ENCODE data around the gene LYZL1.
"Not testable (repeated sequence)": the region's sequence is repeated elsewhere in the genome, so short reads cannot be mapped to it uniquely, and the experiment has no call there.

The LYZL1 gene

DNA sequence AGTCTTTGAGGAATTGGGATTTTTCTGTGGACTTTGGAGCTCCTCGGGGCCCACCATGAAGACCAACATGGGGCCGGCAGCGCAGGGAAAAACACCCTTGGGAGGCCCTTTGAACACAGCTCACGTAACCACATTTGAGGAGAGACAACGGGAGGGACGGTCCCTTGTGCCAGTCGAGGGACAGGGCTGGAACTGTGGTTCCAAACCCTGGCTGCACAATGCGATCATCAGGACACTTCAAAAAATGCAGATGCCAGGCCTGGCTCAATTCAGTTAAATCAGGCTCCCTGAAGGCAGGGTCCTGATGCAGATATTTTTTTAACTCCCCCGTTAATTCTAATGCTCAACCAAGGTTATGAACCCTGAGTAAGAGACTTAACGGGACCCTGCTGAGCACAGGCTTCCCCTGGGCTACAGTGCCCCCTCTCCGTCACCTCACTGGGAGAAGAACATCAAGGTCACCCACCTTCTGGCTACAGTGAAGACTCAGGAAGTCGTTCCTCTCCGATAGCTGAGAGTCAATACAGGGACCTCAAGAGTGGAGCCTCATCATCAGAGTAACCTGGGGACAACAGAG is 30.4 kb downstream of the LYZL1 start:
- H3K4me3 ChIP-seq (replicated peaks in 1 of 2; ENCODE audit: low read depth in 2 of 2, low read length in 2 of 2), result no peak overlapping the region
- TF ChIP-seq, protein P1, sequence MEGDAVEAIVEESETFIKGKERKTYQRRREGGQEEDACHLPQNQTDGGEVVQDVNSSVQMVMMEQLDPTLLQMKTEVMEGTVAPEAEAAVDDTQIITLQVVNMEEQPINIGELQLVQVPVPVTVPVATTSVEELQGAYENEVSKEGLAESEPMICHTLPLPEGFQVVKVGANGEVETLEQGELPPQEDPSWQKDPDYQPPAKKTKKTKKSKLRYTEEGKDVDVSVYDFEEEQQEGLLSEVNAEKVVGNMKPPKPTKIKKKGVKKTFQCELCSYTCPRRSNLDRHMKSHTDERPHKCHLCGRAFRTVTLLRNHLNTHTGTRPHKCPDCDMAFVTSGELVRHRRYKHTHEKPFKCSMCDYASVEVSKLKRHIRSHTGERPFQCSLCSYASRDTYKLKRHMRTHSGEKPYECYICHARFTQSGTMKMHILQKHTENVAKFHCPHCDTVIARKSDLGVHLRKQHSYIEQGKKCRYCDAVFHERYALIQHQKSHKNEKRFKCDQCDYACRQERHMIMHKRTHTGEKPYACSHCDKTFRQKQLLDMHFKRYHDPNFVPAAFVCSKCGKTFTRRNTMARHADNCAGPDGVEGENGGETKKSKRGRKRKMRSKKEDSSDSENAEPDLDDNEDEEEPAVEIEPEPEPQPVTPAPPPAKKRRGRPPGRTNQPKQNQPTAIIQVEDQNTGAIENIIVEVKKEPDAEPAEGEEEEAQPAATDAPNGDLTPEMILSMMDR (IDR thresholded peaks at IDR 0.05; ENCODE audit: low read depth, low read length), result no peak

DNA sequence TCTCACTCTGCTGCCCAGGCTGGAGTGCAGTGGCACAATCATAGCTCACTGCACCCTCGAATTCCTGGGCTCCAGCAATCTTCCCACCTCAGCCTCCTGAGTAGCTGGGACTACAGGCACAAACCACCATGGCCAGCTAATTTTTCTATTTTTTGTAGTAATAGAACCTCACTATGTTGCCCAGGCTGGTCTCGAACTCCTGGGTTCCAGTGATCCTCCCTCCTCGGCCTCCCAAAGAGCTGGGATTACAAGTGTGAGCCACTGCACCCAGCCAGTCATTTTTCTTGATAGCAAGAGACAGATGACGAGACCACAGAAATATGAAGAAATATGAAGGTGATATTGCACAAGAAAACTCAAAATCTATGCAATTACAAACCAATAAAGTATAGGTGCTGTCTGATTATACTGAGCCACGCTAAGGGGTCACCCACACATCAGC is 31.8 kb downstream of the LYZL1 start:
- not testable (repeated sequence) for DNase-seq (ENCODE audit: low read depth in 2 of 2)

More for the DNA sequence above, 30.4 kb downstream of the LYZL1 start:
- no peak for DNase-seq (ENCODE audit: low read depth in 2 of 2)

DNA sequence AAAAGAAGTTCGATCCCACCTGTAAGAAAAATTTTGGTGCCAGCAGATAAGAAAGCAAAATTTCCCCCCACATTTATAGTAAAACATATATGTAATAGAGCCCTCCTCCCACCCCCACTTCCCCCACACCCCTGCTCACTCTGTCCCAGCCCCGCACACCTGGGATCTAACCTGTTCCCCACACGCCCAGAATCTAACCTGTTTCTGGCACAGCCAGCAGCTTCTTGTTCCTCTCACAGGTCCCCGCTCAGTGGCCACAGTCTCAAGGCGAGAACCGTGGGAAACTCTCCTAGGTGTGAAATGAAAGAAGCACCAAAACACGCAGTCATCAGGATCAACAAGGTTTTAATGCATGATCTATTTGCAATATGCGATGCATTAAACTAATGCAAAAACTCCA is 32.8 kb downstream of the LYZL1 start:
- TF ChIP-seq, protein P1 (IDR thresholded peaks at IDR 0.05; ENCODE audit: low read depth, low read length), result no peak
- DNase-seq (ENCODE audit: low read depth in 2 of 2), result no peak
- H3K4me3 ChIP-seq (replicated peaks in 1 of 2; ENCODE audit: low read depth in 2 of 2, low read length in 2 of 2), result no peak overlapping the region

More for the DNA sequence above, 31.8 kb downstream of the LYZL1 start:
- H3K4me3 ChIP-seq (replicated peaks in 1 of 2; ENCODE audit: low read depth in 2 of 2, low read length in 2 of 2), result not testable (repeated sequence)

DNA sequence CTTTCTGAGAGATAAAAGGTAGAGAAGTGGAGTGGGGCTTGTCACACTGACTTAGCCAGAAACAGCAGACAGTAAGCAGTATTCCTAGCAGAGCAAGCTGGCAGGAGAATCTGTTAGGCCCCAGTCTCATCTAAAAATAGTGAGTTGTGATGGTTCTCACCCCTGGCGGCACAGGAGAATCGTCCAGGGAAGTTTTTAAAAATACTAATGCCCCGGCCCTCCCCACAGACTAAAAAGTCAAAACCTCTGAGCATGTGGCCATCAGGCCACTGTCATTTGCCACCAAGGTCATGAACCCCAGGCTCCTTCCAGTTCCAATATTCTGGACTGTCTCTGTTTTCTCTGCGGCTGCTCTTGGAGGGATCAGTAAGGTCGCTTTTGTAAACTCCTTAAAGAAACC is 34.0 kb downstream of the LYZL1 start:
- DNase-seq (ENCODE audit: low read depth in 2 of 2), result no peak
- H3K4me3 ChIP-seq (replicated peaks in 1 of 2; ENCODE audit: low read depth in 2 of 2, low read length in 2 of 2), result no peak overlapping the region
- TF ChIP-seq, protein P1 (IDR thresholded peaks at IDR 0.05; ENCODE audit: low read depth, low read length), result no peak

DNA sequence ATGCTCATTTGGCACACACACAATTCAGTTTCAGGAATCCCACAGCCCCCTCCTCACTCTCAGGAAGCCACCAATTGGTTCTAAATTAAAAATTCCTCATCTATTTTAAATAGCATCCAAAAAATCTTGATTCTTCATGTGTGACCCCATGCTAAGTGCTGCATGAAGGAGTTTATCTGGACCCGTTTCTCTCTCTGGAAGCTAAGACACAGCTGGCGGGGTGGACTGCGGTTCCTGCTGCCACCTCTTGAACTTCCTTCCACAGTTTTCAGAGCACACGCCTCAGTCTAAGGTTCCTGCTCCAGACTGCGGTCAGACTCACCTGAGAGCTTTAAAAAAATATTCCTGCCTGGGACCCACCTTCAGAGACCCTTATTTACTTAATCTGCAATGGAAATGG is 34.5 kb downstream of the LYZL1 start:
- H3K4me3 ChIP-seq (replicated peaks in 1 of 2; ENCODE audit: low read depth in 2 of 2, low read length in 2 of 2), result no peak overlapping the region
- TF ChIP-seq, protein P1 (IDR thresholded peaks at IDR 0.05; ENCODE audit: low read depth, low read length), result no peak
- no peak for DNase-seq (ENCODE audit: low read depth in 2 of 2)

DNA sequence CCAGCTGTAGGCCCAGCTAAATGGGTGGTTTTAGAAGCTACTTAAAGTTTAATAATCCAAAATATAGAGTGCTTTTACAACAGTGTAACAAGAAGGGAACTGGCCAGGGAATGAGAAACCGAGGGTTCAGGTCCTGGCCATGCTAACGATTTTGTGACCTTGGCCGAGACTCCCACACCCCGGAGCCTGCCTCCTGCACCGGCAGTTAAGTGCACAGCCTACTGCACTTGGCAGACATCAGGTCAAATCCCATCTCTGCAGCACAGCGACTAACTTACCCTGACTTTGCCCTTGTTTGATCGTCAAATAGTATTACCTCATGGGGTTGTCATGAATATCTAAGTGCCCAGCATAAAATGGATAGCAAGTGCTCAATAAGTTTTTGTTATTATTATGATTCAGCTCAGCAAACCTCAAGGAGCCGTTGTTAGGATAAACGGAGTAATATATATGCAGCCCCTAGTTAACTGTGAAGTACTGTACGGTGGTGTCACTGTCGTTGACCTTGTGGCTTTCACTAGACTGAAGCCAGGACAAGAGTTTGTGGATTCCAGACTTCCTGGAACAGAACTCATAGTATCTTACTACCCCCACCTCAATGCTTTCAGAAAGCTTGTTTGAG is 35.5 kb downstream of the LYZL1 start:
- TF ChIP-seq, protein P1 (IDR thresholded peaks at IDR 0.05; ENCODE audit: low read depth, low read length), result no peak
- DNase-seq (ENCODE audit: low read depth in 2 of 2), result no peak
- H3K4me3 ChIP-seq (replicated peaks in 1 of 2; ENCODE audit: low read depth in 2 of 2, low read length in 2 of 2), result no peak overlapping the region

DNA sequence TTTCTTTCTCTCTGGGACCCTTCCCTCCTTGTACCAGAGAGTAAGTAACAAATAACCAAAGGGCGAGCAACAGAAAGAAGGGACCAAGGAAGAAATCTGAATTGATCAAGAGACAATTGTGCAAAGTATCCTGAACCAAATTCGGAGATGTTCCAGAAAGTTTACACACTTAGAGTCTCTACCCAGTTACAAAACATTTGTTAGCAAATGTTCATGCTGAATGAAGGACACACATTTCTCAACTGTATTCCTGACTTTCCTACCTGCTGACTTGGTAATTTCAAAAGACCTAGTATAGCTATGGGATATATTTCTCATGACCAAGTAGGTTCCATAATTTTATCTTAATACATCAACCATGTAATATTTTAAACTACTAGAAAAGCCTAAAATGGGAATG is 37.4 kb downstream of the LYZL1 start:
- no peak for DNase-seq (ENCODE audit: low read depth in 2 of 2)

More for the DNA sequence above, 37.4 kb downstream of the LYZL1 start:
- H3K4me3 ChIP-seq (replicated peaks in 1 of 2; ENCODE audit: low read depth in 2 of 2, low read length in 2 of 2), result no peak overlapping the region
- TF ChIP-seq, protein P1 (IDR thresholded peaks at IDR 0.05; ENCODE audit: low read depth, low read length), result no peak
